Tibial artery (tissue), 4 donors: ENCODE data around the gene EPHA1.
A peak's percentile ranks its signal among the peaks of the same experiment; 100 is the strongest.

Experiments
- DNase-seq, 2 donors: peaks; one replicate each; pipeline ENCODE4 v3.0.0-alpha.2; 2019
- H3K27ac ChIP-seq, 2 donors: fragments of 200-600 bp; sonication (generic) in 1 of 2; 1 replicate in 1 of 2; 2 replicates in 1 of 2; pipeline ENCODE4 v1.5.1; 2018 to 2019; ENCODE audit warnings: mild to moderate bottlenecking in 1 of 2
- H3K27me3 ChIP-seq, 2 donors: fragments of 200-600 bp; sonication (generic) in 1 of 2; one replicate each; pipeline versions ENCODE4 v1.5.1 to v1.6.0; 2016 to 2019
- H3K36me3 ChIP-seq, 3 donors: fragments of 200-600 bp; sonication (generic) in 2 of 3; one replicate each; pipeline ENCODE4 v1.5.1; 2016 to 2019; ENCODE audit warnings: mild to moderate bottlenecking in 2 of 3
- H3K4me1 ChIP-seq, 4 donors: fragments of 200-600 bp; sonication (generic) in 2 of 4; 1 replicate in 3 of 4; 2 replicates in 1 of 4; pipeline ENCODE4 v1.5.1; 2016 to 2019
- H3K4me3 ChIP-seq, 2 donors: fragments of 200-600 bp; sonication (generic) in 1 of 2; 1 replicate in 1 of 2; 2 replicates in 1 of 2; pipeline ENCODE4 v1.5.1; 2018 to 2019; ENCODE audit warnings: mild to moderate bottlenecking in 2 of 2
- H3K9me3 ChIP-seq, 3 donors: fragments of 200-600 bp; sonication (generic) in 1 of 3; one replicate each; pipeline ENCODE4 v1.5.1; 2016 to 2019
- intact Hi-C: fragments of 100-400 bp; cut with DNase I; formaldehyde crosslinking; loops from one replicate; pipeline ENCODE4 v1.15.0; 2023; ENCODE audit warnings: low total_unique reads
- TF ChIP-seq, protein P1 (sequence below), 2 experiments: fragments of 200-600 bp in 1 of 2; fragments of 450-650 bp in 1 of 2; IDR thresholded peaks; one replicate each; pipeline ENCODE4 v1.5.1; 2017 to 2019; ENCODE audit warnings: antibody characterized with exemption in 2 of 2, mild to moderate bottlenecking in 1 of 2, moderate library complexity in 1 of 2

Gene EPHA1

DNA sequence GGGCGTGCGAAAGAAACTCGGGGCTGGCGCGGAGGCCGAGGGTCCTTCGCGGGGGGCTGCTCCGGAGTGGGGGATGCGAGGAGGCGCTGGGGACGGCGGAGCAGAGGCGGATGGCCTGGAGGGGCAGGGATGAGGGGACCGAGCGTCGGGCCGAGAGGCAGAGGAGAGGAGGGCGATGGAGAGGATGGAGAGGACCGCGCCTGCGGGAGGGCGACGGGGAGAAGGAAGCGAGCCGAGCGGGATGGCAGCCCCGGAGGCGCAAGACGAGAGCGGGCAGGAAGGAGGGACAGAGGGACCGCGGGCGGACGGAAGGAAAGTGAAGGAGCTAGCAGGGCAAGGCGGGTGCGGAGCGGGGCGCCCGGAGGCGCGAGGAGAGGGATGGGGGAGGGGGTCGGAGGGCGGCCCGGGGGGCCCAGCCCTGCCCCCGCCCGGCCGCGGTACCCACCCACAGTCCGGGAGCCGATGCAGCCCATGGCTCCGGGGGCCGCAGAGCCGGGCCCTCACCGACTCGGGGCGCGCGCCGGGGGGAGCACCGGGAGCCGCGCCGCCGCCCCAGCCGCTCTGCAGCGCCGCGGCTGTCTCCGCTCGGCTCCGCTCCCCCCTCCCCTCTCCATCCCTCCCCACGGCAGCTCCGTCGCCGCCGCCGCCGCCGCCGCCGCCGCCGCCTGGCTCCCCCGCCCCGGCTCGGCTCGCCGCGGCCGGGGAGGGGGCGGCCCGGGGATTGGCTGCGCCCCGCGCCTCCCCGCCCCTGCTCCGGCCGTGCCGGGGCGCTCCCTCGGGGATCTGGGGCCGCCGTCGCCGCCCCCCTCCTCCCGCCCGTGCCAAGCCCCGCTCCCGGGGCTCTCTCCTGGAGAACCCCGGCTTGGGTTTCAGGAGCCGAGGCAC lies 46.3 kb downstream of the EPHA1 start, which contains the start of gene FAM131B:
Gene FAM131B, minus strand, starts transcription at position 583 of the 885 bp plus-strand sequence. Its CDS starts 110 bp downstream, at position 473.
- Histone ChIP-seq H3K4me1 (peaks cover 0 to 18% (median 14%) of the 10 kb centered on the region in 4 donors), H3K27me3 (peaks cover 0 to 26% of the 10 kb centered on the region in 2 donors), H3K4me3 (peak within 1 kb of the TSS; percentile 56 to 62), H3K27ac (no peak within 1 kb of the TSS), H3K36me3 (no peaks in the 10 kb centered on the region), H3K9me3 (no peaks in the 10 kb centered on the region)
- intact Hi-C loops: loop anchor here (5.0 to 10.0 kb wide), 2 partner anchors 52 to 70 kb away; no protein-coding TSS in a partner anchor
- TF ChIP-seq, protein P1, sequence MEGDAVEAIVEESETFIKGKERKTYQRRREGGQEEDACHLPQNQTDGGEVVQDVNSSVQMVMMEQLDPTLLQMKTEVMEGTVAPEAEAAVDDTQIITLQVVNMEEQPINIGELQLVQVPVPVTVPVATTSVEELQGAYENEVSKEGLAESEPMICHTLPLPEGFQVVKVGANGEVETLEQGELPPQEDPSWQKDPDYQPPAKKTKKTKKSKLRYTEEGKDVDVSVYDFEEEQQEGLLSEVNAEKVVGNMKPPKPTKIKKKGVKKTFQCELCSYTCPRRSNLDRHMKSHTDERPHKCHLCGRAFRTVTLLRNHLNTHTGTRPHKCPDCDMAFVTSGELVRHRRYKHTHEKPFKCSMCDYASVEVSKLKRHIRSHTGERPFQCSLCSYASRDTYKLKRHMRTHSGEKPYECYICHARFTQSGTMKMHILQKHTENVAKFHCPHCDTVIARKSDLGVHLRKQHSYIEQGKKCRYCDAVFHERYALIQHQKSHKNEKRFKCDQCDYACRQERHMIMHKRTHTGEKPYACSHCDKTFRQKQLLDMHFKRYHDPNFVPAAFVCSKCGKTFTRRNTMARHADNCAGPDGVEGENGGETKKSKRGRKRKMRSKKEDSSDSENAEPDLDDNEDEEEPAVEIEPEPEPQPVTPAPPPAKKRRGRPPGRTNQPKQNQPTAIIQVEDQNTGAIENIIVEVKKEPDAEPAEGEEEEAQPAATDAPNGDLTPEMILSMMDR (IDR thresholded peaks at IDR 0.05): no peak
- DNase-seq: no peak

DNA sequence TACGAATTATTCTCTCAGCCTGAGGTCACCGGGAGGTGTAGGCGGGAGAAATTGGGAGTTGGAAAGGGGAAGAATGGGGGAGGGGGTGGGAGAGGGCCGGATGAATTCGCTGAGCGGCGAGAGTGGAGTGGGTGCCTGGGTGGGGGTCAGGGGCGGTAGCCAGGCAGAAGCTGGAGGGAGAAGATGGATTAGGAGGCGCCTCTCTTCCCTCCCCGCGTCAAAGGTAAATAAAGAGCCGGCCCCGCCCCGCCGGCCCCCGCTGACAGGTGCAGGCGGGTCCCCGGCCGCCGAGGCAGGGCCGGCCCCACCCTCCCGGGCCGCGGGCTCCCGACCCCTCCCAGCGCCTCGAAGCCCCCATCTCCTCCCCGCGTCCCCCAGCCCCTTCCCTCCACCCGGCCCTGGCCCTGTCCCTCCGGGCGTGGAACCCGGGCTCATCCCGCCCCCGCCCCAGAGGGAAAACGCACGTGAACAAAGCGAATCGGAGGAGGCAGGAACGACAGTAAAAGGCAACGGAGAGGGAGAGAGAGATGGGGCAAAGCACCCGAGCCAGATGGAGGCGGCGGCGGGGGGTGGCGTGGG lies 47.0 kb downstream of the EPHA1 start:
- no peaks in the 10 kb centered on the region for H3K9me3 ChIP-seq
- H3K4me3 ChIP-seq: peak overlapping the region; percentile 56 to 62
- H3K36me3 ChIP-seq: no peaks in the 10 kb centered on the region
- no peak overlapping the region for H3K27ac ChIP-seq
- no peak for DNase-seq
- H3K27me3 ChIP-seq: peaks cover 0 to 26% of the 10 kb centered on the region in 2 donors
- peaks cover 0 to 18% (median 14%) of the 10 kb centered on the region in 4 donors for H3K4me1 ChIP-seq
- TF ChIP-seq, protein P1 (IDR thresholded peaks at IDR 0.05): no peak
- intact Hi-C loops: loop anchor here (5.0 to 10.0 kb wide), 2 partner anchors 53 to 69 kb away; no protein-coding TSS in a partner anchor

DNA sequence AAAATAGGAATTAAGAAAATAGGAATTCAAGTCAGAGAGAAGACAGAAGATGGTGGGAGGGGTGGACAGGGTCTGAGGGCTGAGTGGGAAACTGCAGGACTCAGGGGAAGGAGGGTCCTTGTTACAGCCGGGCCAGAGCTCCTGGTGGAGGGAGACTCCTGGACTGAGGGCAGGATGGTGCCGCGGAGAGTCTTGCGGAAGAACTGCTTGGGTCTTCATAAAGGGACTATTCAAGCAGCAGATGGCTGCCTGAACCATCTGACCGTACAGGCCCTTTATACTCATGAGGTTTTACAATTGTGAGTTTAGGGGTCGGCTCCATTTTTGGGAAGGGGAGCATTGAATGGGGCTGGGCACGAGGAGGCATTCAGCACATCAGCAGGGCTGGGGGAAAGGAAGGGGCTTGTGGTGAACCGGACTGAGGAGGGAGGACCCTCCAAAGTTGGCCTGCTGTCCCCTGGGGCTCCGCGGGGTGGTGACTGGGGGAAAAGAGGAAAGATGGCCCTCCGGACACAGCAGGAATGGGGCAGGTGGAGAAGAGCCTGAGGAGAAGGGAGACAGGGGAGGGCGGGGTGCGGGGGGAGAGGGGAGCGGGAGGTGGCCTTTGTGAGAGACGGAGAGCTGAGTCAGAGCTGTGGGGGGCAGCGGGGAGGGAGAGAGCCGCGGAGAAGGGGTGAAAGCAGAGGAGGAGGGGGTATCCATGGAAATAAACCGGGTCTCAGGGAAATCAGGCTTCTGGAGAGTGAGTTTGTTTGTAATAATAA lies 47.7 kb downstream of the EPHA1 start:
- no peak overlapping the region for H3K4me3 ChIP-seq
- no peaks in the 10 kb centered on the region for H3K36me3 ChIP-seq
- peaks cover 0 to 26% of the 10 kb centered on the region in 2 donors for H3K27me3 ChIP-seq
- no peak overlapping the region for H3K27ac ChIP-seq
- DNase-seq: no peak
- H3K9me3 ChIP-seq: no peaks in the 10 kb centered on the region
- TF ChIP-seq, protein P1 (IDR thresholded peaks at IDR 0.05): no peak
- intact Hi-C loops: loop anchor here (5.0 to 10.0 kb wide), 2 partner anchors 54 to 69 kb away; no protein-coding TSS in a partner anchor
- H3K4me1 ChIP-seq: peaks cover 0 to 18% (median 14%) of the 10 kb centered on the region in 4 donors

DNA sequence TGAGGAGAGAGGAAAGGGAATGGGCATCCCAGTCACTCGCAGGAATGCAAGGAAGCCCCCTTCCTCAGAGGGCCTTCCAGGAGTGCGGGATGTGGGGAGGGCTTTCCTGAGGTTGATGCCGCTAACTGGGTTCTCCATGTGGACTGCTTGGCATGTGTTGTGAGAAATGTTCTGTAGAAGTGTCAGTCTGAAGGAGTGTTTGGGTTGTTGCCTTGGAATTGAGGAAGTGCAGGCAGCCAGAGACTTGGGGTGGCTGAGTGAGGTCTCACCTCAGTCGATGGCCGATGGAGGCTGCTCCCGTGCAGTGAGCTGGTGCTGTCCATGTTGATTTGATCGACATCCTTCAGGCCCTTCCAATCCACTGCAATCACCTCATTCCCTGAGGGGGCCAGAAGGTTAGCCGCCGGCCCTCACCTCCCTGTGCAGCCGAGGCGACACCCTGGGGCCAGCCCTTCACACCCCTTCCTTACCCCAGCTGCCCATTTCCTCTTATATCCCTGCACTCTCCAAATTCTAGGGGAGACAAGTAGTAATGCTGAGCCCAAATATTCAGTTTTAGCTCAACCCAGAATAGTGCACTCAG lies 48.8 kb downstream of the EPHA1 start:
- Histone ChIP-seq H3K4me1 (peaks cover 0 to 18% (median 14%) of the 10 kb centered on the region in 4 donors), H3K27ac (no peak overlapping the region), H3K36me3 (no peaks in the 10 kb centered on the region), H3K27me3 (peaks cover 0 to 26% of the 10 kb centered on the region in 2 donors), H3K9me3 (no peaks in the 10 kb centered on the region), H3K4me3 (no peak overlapping the region)
- TF ChIP-seq, protein P1 (IDR thresholded peaks at IDR 0.05): no peak
- intact Hi-C loops: loop anchor here (5.0 to 10.0 kb wide), 2 partner anchors 55 to 68 kb away; no protein-coding TSS in a partner anchor
- no peak for DNase-seq

DNA sequence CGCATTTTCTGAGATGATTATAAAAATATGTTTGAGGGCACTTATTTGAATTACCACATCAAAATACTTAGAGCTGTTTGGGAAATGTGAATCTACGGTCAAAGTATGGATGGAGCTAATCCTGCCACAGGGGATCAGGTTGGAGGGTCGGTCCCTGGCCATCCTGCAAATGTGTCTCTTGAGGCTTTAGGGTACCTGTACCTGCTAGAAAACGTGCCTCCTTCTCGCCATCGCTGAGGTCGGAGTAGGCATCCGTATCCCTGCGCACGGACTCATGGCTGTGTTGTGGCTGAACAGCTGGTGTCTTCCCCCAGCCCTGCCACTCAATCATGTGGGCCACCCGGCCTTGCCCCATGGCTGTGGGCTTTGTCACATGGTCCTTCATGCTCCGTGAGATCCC lies 50.0 kb downstream of the EPHA1 start:
- no peak overlapping the region for H3K4me3 ChIP-seq
- DNase-seq: no peak
- H3K4me1 ChIP-seq: peaks cover 0 to 18% (median 14%) of the 10 kb centered on the region in 4 donors
- H3K36me3 ChIP-seq: no peaks in the 10 kb centered on the region
- H3K9me3 ChIP-seq: no peaks in the 10 kb centered on the region
- no peak overlapping the region for H3K27ac ChIP-seq
- TF ChIP-seq, protein P1 (IDR thresholded peaks at IDR 0.05): no peak
- peaks cover 0 to 29% of the 10 kb centered on the region in 2 donors for H3K27me3 ChIP-seq
- intact Hi-C loops: no loop called here
